Heart left ventricle (tissue), 16 donors: ENCODE measurements around the gene PSMD3. TPM values are rescaled to one million over a fixed set of nuclear protein-coding genes. Genes with fewer than 3 reads are reported as not detected.

ENCODE experiments used
- ATAC-seq, 4 donors: fragments of 200-7000 bp; cut with Tn5 transposase; one replicate each; pipeline ENCODE4 v1.9.1; 2020 to 2022; ENCODE audit warnings: moderate library complexity in 4 of 4, mild to moderate bottlenecking in 3 of 4, moderate number of reproducible peaks in 1 of 4
- DNase-seq, 5 donors: peaks; one replicate each; pipeline ENCODE4 v3.0.0-alpha.2; 2020
- H3K27ac ChIP-seq, 12 donors: fragments of 200-600 bp; sonication (generic) in 4 of 12; one replicate each; pipeline versions ENCODE4 v1.5.0 to v1.8.0; 2016 to 2022; ENCODE audit warnings: mild to moderate bottlenecking in 2 of 12
- H3K27me3 ChIP-seq, 9 donors: fragments of 200-600 bp; sonication (generic) in 2 of 9; one replicate each; pipeline versions ENCODE4 v1.5.1 to v1.8.0; 2016 to 2022; ENCODE audit warnings: mild to moderate bottlenecking in 3 of 9
- H3K36me3 ChIP-seq, 9 donors: fragments of 200-600 bp; sonication (generic) in 2 of 9; one replicate each; pipeline versions ENCODE4 v1.5.0 to v1.8.0; 2018 to 2022; ENCODE audit warnings: mild to moderate bottlenecking in 2 of 9
- H3K4me1 ChIP-seq, 12 donors: fragments of 200-600 bp; sonication (generic) in 4 of 12; one replicate each; pipeline versions ENCODE4 v1.5.0 to v1.8.0; 2016 to 2022; ENCODE audit warnings: mild to moderate bottlenecking in 3 of 12
- H3K4me3 ChIP-seq, 12 donors: fragments of 200-600 bp; sonication (generic) in 4 of 12; one replicate each; pipeline versions ENCODE4 v1.5.0 to v1.8.0; 2017 to 2022; ENCODE audit warnings: mild to moderate bottlenecking in 9 of 12, moderate library complexity in 4 of 12
- H3K9me3 ChIP-seq, 12 donors: fragments of 200-600 bp; sonication (generic) in 4 of 12; one replicate each; pipeline versions ENCODE4 v1.5.0 to v1.8.0; 2016 to 2022; ENCODE audit warnings: mild to moderate bottlenecking in 1 of 12
- CTCF ChIP-seq, 12 donors: fragments of 200-600 bp; sonication (generic) in 4 of 12; IDR thresholded peaks; one replicate each; pipeline versions ENCODE4 v1.5.0 to v1.8.0; 2018 to 2022; ENCODE audit warnings: antibody characterized with exemption in 12 of 12, mild to moderate bottlenecking in 5 of 12
- POLR2A ChIP-seq, 2 donors: fragments of 450-650 bp; IDR thresholded peaks; one replicate each; pipeline ENCODE4 v1.6.1; 2017; ENCODE audit warnings: antibody characterized with exemption in 2 of 2, mild to moderate bottlenecking in 2 of 2, moderate library complexity in 2 of 2
- WGBS, 4 donors: extraction: QIAGEN DNeasy Blood & Tissue Kit in 2 of 4; methylation state at CpG; one replicate each; pipeline versions ENCODE4 v1.1.5 to v1.1.7; 2013 to 2018; 5-methylcytosine and 5-hydroxymethylcytosine counted together
- intact Hi-C, 10 donors: fragments of 100-400 bp; cut with DNase I; formaldehyde crosslinking; loops; one replicate each; pipeline versions ENCODE4 v1.11.1 to v1.14.2; 2022
- polyA plus RNA-seq, 2 donors: library from polyadenylated mRNA; stranded (reverse); fragments of 200-250 nt; gene quantifications; one replicate each; pipeline ENCODE4 v1.2.3, GENCODE V29; 2013
- total RNA-seq, 9 donors: library from RNA; depleted of rRNA in 2 of 9; stranded (reverse); fragments of >200 nt in 2 of 9; fragmentation: NEBNext Ultra II Directional in 3 of 9; extraction: Animal tissue kit (Norgen Biotek cat#: 25700) in 3 of 9; gene quantifications; one replicate each; pipeline versions ENCODE4 v1.1.0 to v1.2.4, GENCODE V29; 2016 to 2023
- donor health status: ischemic (EF 13 %, LVEDD 7.1; RV severe dilation, severe dysfunction).
- donor health status: healthy with polysubstance abuse.
- donor health status: DM: no; HTN: yes; CAD: no.
- donor health status: DM: no; HTN: no; CAD: no.
- donor health status: ischemic (EF 25% LVEDD 6.9; RV normal size, moderate dysfunction).
- donor health status: ischemic (EF 25% LVEDD 5.7; RV mildly dilated, moderate dysfunction).
- donor health status: healthy.
- donor health status: DM: yes; HTN: yes; CAD: no.
- donor health status: ischemic (EF 35%, LVEDD 5.7; RV mildly dilated, moderate dysfunction).
- donor health status: nonischemic (EF 11% LVEDD 7.7; RV severe dilation, severe dysfunction).
- donor health status: DM: yes; HTN: yes; CAD: no.
- donor health status: PGD.
- donor health status: ischemic (EF 29% LVEDD 5.4; RV normal size, mild dysfunction).
- donor health status: nonischemic (EF 23%, LVEDD 6.1; RV moderate dilation, normal function).

PSMD3 gene
- total and polyA plus RNA-seq, 11 donors: 68.9 to 142 (median 83.3) TPM

DNA sequence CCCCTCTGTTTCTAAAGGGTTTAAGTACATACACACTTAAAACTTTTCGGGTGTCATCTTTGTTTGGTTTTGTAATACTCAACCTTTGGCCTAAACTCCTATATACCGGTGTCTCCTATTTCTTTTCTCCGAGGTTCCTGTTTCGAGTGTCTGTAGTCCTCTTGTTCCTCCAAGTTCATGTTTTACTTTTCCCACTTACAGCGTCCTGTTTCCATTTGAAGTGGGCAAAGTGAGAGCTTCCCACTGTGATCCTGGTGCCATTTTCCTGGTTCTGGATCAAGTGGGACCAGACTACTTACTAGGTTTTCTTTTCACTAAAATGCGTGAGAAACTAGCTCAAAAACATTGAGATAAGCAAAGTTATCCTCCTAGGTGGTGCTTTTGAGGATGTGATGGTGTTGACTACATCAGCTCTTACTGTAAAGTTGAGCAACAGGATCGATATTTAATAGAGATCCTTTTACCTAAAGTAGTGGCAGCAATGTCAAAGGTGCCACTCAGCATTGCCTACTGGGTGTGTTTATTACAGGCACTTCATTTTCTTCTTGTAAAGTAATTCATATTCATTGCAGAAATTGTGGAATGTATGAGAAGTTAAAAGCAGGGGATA is 1.3 kb downstream of the PSMD3 start:
- TF ChIP-seq POLR2A (IDR thresholded peaks at IDR 0.05) (no peak), CTCF (IDR thresholded peaks at IDR 0.05) (no peak)
- H3K27me3 ChIP-seq: peaks cover 0 to 2% (median 0%) of the 10 kb centered on the region in 9 donors
- intact Hi-C loops: loop anchor here in 4 of 10 donors (2.0 to 10.0 kb wide), 6 partner anchors 23 to 359 kb away; partner anchors contain the start of genes LRRC3C (in 1 of the 4), ORMDL3 (in 1 of the 4) and PPP1R1B (in 1 of the 4)

DNA sequence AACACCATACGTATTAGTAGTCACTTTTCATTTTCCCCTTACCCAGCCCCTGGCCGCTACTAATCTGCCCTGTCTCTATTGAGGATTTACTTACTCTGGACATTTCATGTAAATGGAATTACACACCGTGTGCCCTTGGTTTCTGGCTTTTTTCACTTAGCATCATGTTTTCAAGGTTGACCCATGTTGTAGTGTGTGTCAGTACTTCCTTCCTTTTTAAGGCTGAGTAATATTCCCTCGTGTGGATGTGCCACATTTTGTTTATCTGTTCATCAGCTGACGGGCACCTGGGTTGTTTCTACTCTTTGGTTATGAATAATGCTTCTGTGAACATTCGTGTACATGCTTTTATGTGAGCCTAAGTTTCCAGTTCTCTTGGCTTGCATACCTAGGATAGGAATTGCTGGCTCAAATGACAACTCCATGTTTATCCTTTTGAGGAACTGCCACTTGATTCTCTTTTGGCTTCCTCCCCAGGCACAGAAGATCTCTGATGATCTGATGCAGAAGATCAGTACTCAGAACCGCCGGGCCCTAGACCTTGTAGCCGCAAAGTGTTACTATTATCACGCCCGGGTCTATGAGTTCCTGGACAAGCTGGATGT is 7.7 kb downstream of the PSMD3 start:
- DNase-seq: no peak
- intact Hi-C loops: loop anchor here in 1 of 10 donors (10.0 kb wide), 1 partner anchor 364 kb away; the partner anchor contains the start of gene PPP1R1B
- no peak overlapping the region for H3K27ac ChIP-seq
- no peaks in the 10 kb centered on the region for H3K27me3 ChIP-seq
- no peak overlapping the region for H3K4me3 ChIP-seq
- no peak for ATAC-seq
- H3K36me3 ChIP-seq: peaks cover 5 to 98% (median 96%) of the 10 kb centered on the region in 9 donors
- 90 to 95% (median 92%) methylated on average over 11 of the region's 11 CpGs for WGBS, 4 donors
- peaks cover 0 to 4% (median under 1%) of the 10 kb centered on the region in 12 donors for H3K4me1 ChIP-seq
- TF ChIP-seq POLR2A (IDR thresholded peaks at IDR 0.05): no peak
- TF ChIP-seq CTCF (IDR thresholded peaks at IDR 0.05): no peak
- H3K9me3 ChIP-seq: no peaks in the 10 kb centered on the region

More for the DNA sequence above, 1.3 kb downstream of the PSMD3 start:
- Histone ChIP-seq H3K9me3 (no peaks in the 10 kb centered on the region), H3K4me3 (peak overlapping the region; percentile 74 to 100 (median 95)), H3K27ac (peak overlapping the region in 7 of 12 donors; percentile 90 to 99 (median 95)), H3K4me1 (peaks cover 7 to 34% (median 23%) of the 10 kb centered on the region in 12 donors), H3K36me3 (peaks cover 5 to 37% (median 31%) of the 10 kb centered on the region in 9 donors)
- WGBS, 4 donors: 20 to 25% (median 21%) methylated on average over 7 of the region's 7 CpGs
- no peak for DNase-seq
- no peak for ATAC-seq

GRCh38 chr17:39994448-39994847 is 13.8 kb downstream of the PSMD3 start:
- no peak for DNase-seq
- intact Hi-C loops: loop anchor here in 1 of 10 donors (10.0 kb wide), 1 partner anchor 280 kb away; no protein-coding TSS in a partner anchor
- H3K27me3 ChIP-seq: no peaks in the 10 kb centered on the region
- WGBS, 4 donors: 88 to 95% (median 93%) methylated on average over 11 of the region's 11 CpGs
- no peak overlapping the region for H3K27ac ChIP-seq
- no peak for ATAC-seq
- H3K4me1 ChIP-seq: peaks cover 0 to 11% (median 0%) of the 10 kb centered on the region in 12 donors
- no peaks in the 10 kb centered on the region for H3K9me3 ChIP-seq
- peaks cover 0 to 100% (median 90%) of the 10 kb centered on the region in 9 donors for H3K36me3 ChIP-seq
- no peak overlapping the region for H3K4me3 ChIP-seq
- no peak for TF ChIP-seq POLR2A (IDR thresholded peaks at IDR 0.05)
- no peak for TF ChIP-seq CTCF (IDR thresholded peaks at IDR 0.05)

- Histone ChIP-seq H3K36me3 (peaks cover 0 to 90% (median 80%) of the 10 kb centered on the region in 9 donors), H3K4me1 (peaks cover 0 to 11% (median 0%) of the 10 kb centered on the region in 12 donors), H3K27ac (no peak overlapping the region), H3K27me3 (no peaks in the 10 kb centered on the region), H3K4me3 (no peak overlapping the region), H3K9me3 (no peaks in the 10 kb centered on the region)
- intact Hi-C loops: loop anchor here in 1 of 10 donors (10.0 kb wide), 1 partner anchor 279 kb away; no protein-coding TSS in a partner anchor
- DNase-seq: no peak
- no peak for ATAC-seq
- TF ChIP-seq CTCF (IDR thresholded peaks at IDR 0.05) (no peak), POLR2A (IDR thresholded peaks at IDR 0.05) (no peak)
- 89 to 97% (median 95%) methylated on average over 6 of the region's 6 CpGs for WGBS, 4 donors
These were observed 14.8 kb downstream of the PSMD3 start for GRCh38 chr17:39995438-39995837.
